Activated B cell treated with CpG ODN at 0.5 μM for 24 hours (primary cell): Measurements from ENCODE around the gene EEIG1. TPM values are rescaled to one million over a fixed set of nuclear protein-coding genes. Genes with fewer than 3 reads are reported as not detected.
A peak's percentile ranks its signal among the peaks of the same experiment; 100 is the strongest.

Experiments used
- ATAC-seq: fragments of 200-7000 bp; cut with Tn5 transposase; one replicate; pipeline ENCODE4 v1.10.0; 2021; ENCODE audit warnings: low read depth, mild to moderate bottlenecking, moderate library complexity
- CTCF ChIA-PET: fragments of 350-600 bp; sonication (Branson Sonifier 250); formaldehyde crosslinking; loops from one replicate; lab custom pipeline; 2021; ENCODE audit warnings: antibody characterized with exemption; lab: Charles Lee
- POLR2A ChIA-PET: fragments of 350-600 bp; sonication (Branson Sonifier 250); formaldehyde crosslinking; loops from one replicate; lab custom pipeline; 2021; ENCODE audit warnings: antibody characterized with exemption; lab: Charles Lee
- DNase-seq: peaks from one replicate; pipeline ENCODE4 v3.0.0; 2022
- H3K27ac Mint-ChIP-seq: one replicate; pipeline ENCODE4 v1.8.0; 2020; ENCODE audit warnings: mixed read lengths
- H3K27me3 Mint-ChIP-seq: one replicate; pipeline ENCODE4 v1.8.0; 2021; ENCODE audit warnings: mixed read lengths
- H3K36me3 Mint-ChIP-seq: one replicate; pipeline ENCODE4 v1.8.0; 2021; ENCODE audit warnings: low read depth, mixed read lengths
- H3K4me1 Mint-ChIP-seq: one replicate; pipeline ENCODE4 v1.8.0; 2021; ENCODE audit warnings: mixed read lengths
- H3K4me3 Mint-ChIP-seq: one replicate; pipeline ENCODE4 v1.8.0; 2020; ENCODE audit warnings: mild to moderate bottlenecking, mixed read lengths
- H3K9me3 Mint-ChIP-seq: one replicate; pipeline ENCODE4 v1.8.0; 2020; ENCODE audit warnings: mixed read lengths
- intact Hi-C: fragments of 100-400 bp; cut with micrococcal nuclease; formaldehyde crosslinking; loops from one replicate; pipeline ENCODE4 v1.15.1; 2024
- total RNA-seq: library from RNA; stranded (reverse); gene quantifications from 2 replicates; pipeline ENCODE4 v1.2.3, GENCODE V29; 2022
- TF ChIP-seq, protein P1 (sequence below): fragments of 200-600 bp; IDR thresholded peaks from one replicate; pipeline ENCODE4 v1.8.0; 2022; ENCODE audit warnings: antibody characterized with exemption, mild to moderate bottlenecking

Gene EEIG1
- total RNA-seq, 1 donor from 2014 or later, result 88.1 TPM

DNA sequence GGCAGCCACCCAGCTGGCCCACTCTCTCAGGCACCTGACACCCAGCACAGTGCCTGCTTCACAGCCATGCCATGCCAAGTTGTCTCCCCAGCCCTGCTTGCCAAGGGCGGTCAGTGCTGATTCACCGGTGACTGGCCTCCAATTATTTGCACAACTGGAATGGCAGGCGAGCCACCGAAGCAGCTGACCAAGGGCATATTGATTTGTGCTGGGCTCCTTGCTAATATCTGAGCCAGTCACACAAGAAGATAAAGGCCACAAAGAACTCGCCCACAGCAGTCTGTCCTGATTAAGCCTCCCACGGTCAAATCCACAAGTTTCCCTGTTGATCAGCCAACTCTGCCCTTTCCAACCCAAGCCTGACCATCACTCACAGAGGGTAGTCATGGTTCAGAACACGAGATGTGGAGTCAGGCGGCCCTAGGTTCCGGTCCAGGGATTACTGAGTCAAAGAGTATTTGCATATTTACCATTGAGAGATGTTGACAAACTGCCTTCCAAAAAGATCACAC, 6.4 kb upstream of the EEIG1 start:
- peaks cover 65% of the 10 kb centered on the region for H3K4me1 Mint-ChIP-seq

DNA sequence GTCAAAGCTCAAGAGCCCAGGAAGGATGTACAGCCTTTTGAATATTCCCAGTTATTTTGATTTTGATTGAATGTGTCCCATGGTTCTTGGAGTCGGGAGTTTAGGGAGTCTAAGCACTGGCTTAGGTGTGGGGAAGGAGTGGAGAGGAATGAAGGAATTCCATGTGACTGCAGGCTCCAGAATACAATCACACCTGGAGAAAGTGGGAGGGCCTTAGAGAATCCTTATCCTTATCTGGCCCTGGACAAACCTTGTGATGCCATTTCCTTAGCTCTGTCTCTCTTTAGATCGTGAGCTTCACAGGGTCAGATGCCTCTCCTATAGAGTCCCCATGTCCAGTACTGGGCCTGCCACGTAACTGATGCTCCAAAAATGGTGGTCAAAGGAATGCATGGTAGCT, 4.2 kb upstream of the EEIG1 start:
- Mint-ChIP-seq H3K9me3 (no peaks in the 10 kb centered on the region), H3K4me3 (no peak overlapping the region), H3K4me1 (peaks cover 60% of the 10 kb centered on the region), H3K27ac (peak overlapping the region; percentile 51), H3K36me3 (peaks cover under 1% of the 10 kb centered on the region), H3K27me3 (no peaks in the 10 kb centered on the region)
- intact Hi-C loops, result loop anchor here (2.0 kb wide), 1 partner anchor 14 kb away; no protein-coding TSS in a partner anchor
- ChIA-PET CTCF (interaction anchor here (3.3 kb wide), 1 partner anchor 42 kb away, joined by 15 read pairs; no protein-coding TSS in a partner anchor), POLR2A (interaction anchor here (0.6 to 8.1 kb wide), 6 partner anchors 12 to 48 kb away, joined by 3 to 78 read pairs (median 12); no protein-coding TSS in a partner anchor)
- TF ChIP-seq, protein P1, sequence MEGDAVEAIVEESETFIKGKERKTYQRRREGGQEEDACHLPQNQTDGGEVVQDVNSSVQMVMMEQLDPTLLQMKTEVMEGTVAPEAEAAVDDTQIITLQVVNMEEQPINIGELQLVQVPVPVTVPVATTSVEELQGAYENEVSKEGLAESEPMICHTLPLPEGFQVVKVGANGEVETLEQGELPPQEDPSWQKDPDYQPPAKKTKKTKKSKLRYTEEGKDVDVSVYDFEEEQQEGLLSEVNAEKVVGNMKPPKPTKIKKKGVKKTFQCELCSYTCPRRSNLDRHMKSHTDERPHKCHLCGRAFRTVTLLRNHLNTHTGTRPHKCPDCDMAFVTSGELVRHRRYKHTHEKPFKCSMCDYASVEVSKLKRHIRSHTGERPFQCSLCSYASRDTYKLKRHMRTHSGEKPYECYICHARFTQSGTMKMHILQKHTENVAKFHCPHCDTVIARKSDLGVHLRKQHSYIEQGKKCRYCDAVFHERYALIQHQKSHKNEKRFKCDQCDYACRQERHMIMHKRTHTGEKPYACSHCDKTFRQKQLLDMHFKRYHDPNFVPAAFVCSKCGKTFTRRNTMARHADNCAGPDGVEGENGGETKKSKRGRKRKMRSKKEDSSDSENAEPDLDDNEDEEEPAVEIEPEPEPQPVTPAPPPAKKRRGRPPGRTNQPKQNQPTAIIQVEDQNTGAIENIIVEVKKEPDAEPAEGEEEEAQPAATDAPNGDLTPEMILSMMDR, result no peak
- no peak for DNase-seq
- ATAC-seq, result no peak

More for the DNA sequence above, 6.4 kb upstream of the EEIG1 start:
- ATAC-seq (peak; percentile 35), DNase-seq (no peak)
- H3K9me3 Mint-ChIP-seq, result no peaks in the 10 kb centered on the region
- peak overlapping the region; percentile 85 for H3K27ac Mint-ChIP-seq
- ChIA-PET POLR2A (interaction anchor here (0.7 to 4.4 kb wide), 4 partner anchors 9 to 86 kb away, joined by 6 to 34 read pairs (median 11); no protein-coding TSS in a partner anchor), CTCF (interaction anchor here (1.4 to 2.5 kb wide), 2 partner anchors 32 to 47 kb away, joined by 3 to 6 read pairs; no protein-coding TSS in a partner anchor)
- TF ChIP-seq, protein P1, result no peak
- H3K27me3 Mint-ChIP-seq, result no peaks in the 10 kb centered on the region
- peak overlapping the region; percentile 36 for H3K4me3 Mint-ChIP-seq
- intact Hi-C loops, result no loop called here
- H3K36me3 Mint-ChIP-seq, result no peaks in the 10 kb centered on the region

DNA sequence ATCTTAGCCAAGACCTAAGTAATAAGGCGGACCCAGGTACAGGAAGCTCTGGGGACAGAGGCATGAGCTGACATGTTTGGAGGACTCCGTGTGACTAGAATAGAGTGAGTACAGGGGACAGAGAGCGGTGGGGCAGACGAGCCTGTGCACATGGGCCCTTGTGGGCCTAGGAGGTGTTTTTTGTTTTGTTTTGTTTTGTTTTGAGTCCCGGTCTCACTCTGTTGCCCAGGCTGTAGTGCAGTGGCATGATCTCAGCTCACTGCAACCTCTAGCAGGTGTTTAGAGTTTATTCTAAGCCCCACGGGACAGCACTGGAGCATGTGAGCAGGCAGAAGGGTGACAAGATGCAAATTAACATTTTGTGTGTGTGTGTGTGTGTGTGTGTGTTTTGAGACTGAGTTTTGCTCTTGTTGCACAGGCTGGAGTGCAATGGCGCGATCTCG, 3.1 kb upstream of the EEIG1 start:
- Mint-ChIP-seq H3K4me3 (peak overlapping the region; percentile 70), H3K9me3 (no peaks in the 10 kb centered on the region), H3K27me3 (no peaks in the 10 kb centered on the region), H3K4me1 (peaks cover 65% of the 10 kb centered on the region), H3K36me3 (peaks cover 7% of the 10 kb centered on the region), H3K27ac (peak overlapping the region; percentile 96)
- DNase-seq (no peak), ATAC-seq (peak; percentile 35)
- POLR2A ChIA-PET, result interaction anchor here (0.7 to 8.1 kb wide), 18 partner anchors 9 to 175 kb away, joined by 3 to 93 read pairs (median 4); partner anchors contain the start of gene ST6GALNAC4
- TF ChIP-seq, protein P1, result no peak
- CTCF ChIA-PET, result interaction anchor here (0.7 to 3.3 kb wide), 4 partner anchors 12 to 51 kb away, joined by 3 to 15 read pairs (median 8); no protein-coding TSS in a partner anchor
- intact Hi-C loops, result loop anchor here (2.0 to 5.0 kb wide), 2 partner anchors 13 to 133 kb away; no protein-coding TSS in a partner anchor

DNA sequence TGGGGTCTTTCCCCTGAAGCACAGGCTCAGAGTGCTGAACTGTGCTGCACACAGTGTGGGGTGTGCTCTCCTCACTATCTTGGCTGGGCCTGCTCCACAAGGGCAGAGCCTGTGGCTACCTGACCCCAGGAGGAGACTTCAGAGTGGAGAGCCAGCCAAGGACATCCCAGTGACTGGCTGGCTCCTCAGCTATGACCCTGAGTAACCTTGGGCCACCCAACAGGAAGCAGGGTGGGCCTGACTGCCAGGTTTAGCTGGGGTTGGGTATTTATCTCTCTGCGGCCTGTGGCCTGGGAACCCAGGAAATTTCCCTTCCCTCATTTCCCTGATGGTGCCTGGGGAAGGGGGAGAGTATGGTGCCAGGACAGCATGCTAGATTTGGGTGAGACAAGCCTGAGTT, 2.1 kb upstream of the EEIG1 start:
- H3K36me3 Mint-ChIP-seq, result peaks cover 8% of the 10 kb centered on the region
- ChIA-PET CTCF (interaction anchor here (1.5 to 5.5 kb wide), 4 partner anchors 28 to 52 kb away, joined by 4 to 33 read pairs (median 14); no protein-coding TSS in a partner anchor), POLR2A (interaction anchor here (1.2 to 8.1 kb wide), 7 partner anchors 12 to 66 kb away, joined by 4 to 93 read pairs (median 28); partner anchors contain the start of gene ST6GALNAC4)
- ATAC-seq (no peak), DNase-seq (no peak)
- H3K27ac Mint-ChIP-seq, result peak overlapping the region; percentile 96
- TF ChIP-seq, protein P1, result no peak
- no peaks in the 10 kb centered on the region for H3K9me3 Mint-ChIP-seq
- intact Hi-C loops, result loop anchor here (5.0 kb wide), 1 partner anchor 134 kb away; no protein-coding TSS in a partner anchor
- no peaks in the 10 kb centered on the region for H3K27me3 Mint-ChIP-seq
- H3K4me1 Mint-ChIP-seq, result peaks cover 67% of the 10 kb centered on the region
- peak overlapping the region; percentile 25 for H3K4me3 Mint-ChIP-seq
